Smooth muscle cell (in vitro differentiated cells): ENCODE results near the gene GCK. TPM values are rescaled to one million over a fixed set of nuclear protein-coding genes. Genes with fewer than 3 reads are reported as not detected.

ENCODE experiments used
- DNase-seq: peaks from one replicate; lab custom pipeline; 2025; ENCODE audit not compliant: unreplicated experiment; lab: John Stamatoyannopoulos, UW
- H2AFZ ChIP-seq: fragments of 200-600 bp; sonication (generic); 2 replicates; pipeline ENCODE4 v1.6.0; 2016; ENCODE audit warnings: antibody characterized with exemption, low read depth, mild to moderate bottlenecking
- H3F3A ChIP-seq: fragments of 200-600 bp; sonication (generic); 2 replicates; pipeline ENCODE4 v1.6.0; 2017; ENCODE audit warnings: antibody characterized with exemption, low read depth
- H3K27ac ChIP-seq: fragments of 200-600 bp; sonication (generic); 2 replicates; pipeline ENCODE4 v1.5.1; 2016; ENCODE audit warnings: low read depth, mild to moderate bottlenecking
- H3K27me3 ChIP-seq: fragments of 200-600 bp; sonication (generic); 2 replicates; pipeline ENCODE4 v1.6.1; 2016; ENCODE audit warnings: low read depth, mild to moderate bottlenecking
- H3K36me3 ChIP-seq: fragments of 200-600 bp; sonication (generic); 2 replicates; pipeline ENCODE4 v1.5.1; 2016; ENCODE audit warnings: low read depth
- H3K4me1 ChIP-seq: fragments of 200-600 bp; sonication (generic); 2 replicates; pipeline ENCODE4 v1.5.1; 2016; ENCODE audit warnings: low read depth
- H3K4me2 ChIP-seq: fragments of 200-600 bp; sonication (generic); 2 replicates; pipeline ENCODE4 v1.6.0; 2016; ENCODE audit warnings: mild to moderate bottlenecking
- H3K4me3 ChIP-seq: fragments of 200-600 bp; sonication (generic); 2 replicates; pipeline ENCODE4 v1.5.1; 2016; ENCODE audit warnings: mild to moderate bottlenecking
- H3K79me2 ChIP-seq: fragments of 200-600 bp; sonication (generic); 2 replicates; pipeline ENCODE4 v1.6.0; 2016; ENCODE audit warnings: low read depth, mild to moderate bottlenecking
- H3K9ac ChIP-seq: fragments of 200-600 bp; sonication (generic); 2 replicates; pipeline ENCODE4 v1.6.0; 2016; ENCODE audit warnings: low read depth
- H3K9me3 ChIP-seq: fragments of 200-600 bp; sonication (generic); replicated peaks from 2 replicates; pipeline ENCODE4 v1.5.1; 2016; ENCODE audit warnings: low read depth
- H4K20me1 ChIP-seq: fragments of 200-600 bp; sonication (generic); 2 replicates; pipeline ENCODE4 v1.6.0; 2016; ENCODE audit warnings: low read depth
- WGBS: methylation state at CpG from one replicate; pipeline ENCODE4 v1.1.7; 2016; ENCODE audit warnings: low lambda C conversion rate; 5-methylcytosine and 5-hydroxymethylcytosine counted together
- polyA plus RNA-seq: library from polyadenylated mRNA; unstranded; fragments of >200 nt; fragmentation: Nextera tagmentation; extraction: Ambion mirVana; gene quantifications from 2 replicates; pipeline ENCODE4 v1.2.1, GENCODE V29; 2016
- total RNA-seq: library from RNA; depleted of rRNA; stranded (reverse); fragments of >200 nt; gene quantifications from 2 replicates; pipeline ENCODE4 v1.2.3, GENCODE V29; 2014
- TF ChIP-seq, protein P1 (sequence below): fragments of 200-600 bp; sonication (generic); IDR thresholded peaks from 2 replicates; pipeline ENCODE4 v1.5.1; 2017; ENCODE audit warnings: borderline replicate concordance, mild to moderate bottlenecking, antibody characterized with exemption; ENCODE audit not compliant: insufficient read depth, poor library complexity, severe bottlenecking

Gene GCK
- total and polyA plus RNA-seq, 2 experiments from 2014 or later = 1.6 to 5.5 TPM

DNA sequence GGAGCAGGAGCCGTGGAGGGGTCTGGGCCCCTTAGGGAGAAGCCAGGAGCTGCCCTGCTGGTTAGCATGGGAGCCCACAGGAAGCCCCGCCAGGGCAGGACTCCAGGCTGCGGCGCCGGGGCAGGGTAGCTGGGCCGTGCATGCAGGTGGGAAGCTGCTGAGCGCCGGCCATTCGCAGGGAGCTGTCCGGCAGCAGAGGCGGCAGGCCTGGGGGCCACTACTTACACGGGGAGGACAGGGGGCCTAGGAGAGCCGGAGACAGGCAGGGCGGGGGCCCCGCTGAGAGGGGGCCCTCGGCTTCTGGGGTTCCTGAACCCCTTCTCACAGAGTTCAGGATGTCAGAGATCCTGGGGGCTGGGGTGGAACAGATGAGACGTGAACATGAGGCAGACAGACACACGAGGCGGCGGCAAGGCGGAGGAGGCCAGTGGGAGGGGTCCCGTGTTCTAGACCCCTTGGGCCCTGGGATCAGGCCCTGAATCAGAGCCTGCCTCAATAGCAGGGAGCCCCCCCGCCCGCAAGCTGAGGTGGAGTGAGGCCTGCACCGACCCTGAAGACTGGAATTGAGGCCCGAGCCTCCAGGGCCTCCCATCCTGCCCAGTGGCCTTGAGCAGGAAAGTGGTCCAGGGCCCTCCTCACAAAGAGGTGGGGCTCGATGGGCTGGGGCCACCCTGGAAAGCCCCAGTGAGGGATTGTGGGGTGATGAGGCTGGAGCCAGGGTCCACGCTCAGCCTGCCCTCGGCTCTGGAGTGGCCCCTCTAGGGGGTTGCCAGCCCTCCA, 39.5 kb upstream of the GCK start:
- H3K4me1 ChIP-seq = peaks cover 5% of the 10 kb centered on the region
- no peak overlapping the region for H3K4me3 ChIP-seq
- H3K27ac ChIP-seq = no peak overlapping the region
- no peak overlapping the region for H3K4me2 ChIP-seq
- H3K79me2 ChIP-seq = no peaks in the 10 kb centered on the region
- no peak overlapping the region for H3K9ac ChIP-seq
- 89% methylated on average over 14 of the region's 29 CpGs for WGBS
- H3F3A ChIP-seq = no peaks in the 10 kb centered on the region
- no peaks in the 10 kb centered on the region for H3K27me3 ChIP-seq
- TF ChIP-seq, protein P1, sequence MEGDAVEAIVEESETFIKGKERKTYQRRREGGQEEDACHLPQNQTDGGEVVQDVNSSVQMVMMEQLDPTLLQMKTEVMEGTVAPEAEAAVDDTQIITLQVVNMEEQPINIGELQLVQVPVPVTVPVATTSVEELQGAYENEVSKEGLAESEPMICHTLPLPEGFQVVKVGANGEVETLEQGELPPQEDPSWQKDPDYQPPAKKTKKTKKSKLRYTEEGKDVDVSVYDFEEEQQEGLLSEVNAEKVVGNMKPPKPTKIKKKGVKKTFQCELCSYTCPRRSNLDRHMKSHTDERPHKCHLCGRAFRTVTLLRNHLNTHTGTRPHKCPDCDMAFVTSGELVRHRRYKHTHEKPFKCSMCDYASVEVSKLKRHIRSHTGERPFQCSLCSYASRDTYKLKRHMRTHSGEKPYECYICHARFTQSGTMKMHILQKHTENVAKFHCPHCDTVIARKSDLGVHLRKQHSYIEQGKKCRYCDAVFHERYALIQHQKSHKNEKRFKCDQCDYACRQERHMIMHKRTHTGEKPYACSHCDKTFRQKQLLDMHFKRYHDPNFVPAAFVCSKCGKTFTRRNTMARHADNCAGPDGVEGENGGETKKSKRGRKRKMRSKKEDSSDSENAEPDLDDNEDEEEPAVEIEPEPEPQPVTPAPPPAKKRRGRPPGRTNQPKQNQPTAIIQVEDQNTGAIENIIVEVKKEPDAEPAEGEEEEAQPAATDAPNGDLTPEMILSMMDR = no peak
- H3K36me3 ChIP-seq = no peaks in the 10 kb centered on the region
- no peak overlapping the region for H2AFZ ChIP-seq
- no peaks in the 10 kb centered on the region for H3K9me3 ChIP-seq
- no peak for DNase-seq
- no peaks in the 10 kb centered on the region for H4K20me1 ChIP-seq

DNA sequence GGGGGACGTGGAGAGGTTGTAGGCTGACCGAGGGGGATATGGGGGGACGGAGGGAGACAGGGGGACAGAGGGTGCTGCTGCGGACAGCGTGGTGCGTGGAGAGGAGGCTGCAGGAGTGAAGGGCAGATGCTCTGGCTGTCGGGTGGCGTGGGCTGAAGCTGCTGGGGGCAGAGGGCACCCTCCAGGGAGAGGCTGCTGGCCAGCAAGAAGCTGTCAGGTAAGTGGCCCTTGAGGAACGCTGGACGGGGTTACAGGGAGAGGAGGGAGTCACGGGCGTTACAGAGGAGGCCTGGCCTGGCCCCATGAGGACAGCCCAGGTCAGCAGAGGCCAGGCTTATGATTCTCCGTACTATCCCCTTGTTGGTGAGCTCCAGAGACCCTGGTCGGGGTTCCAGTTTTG, 38.7 kb upstream of the GCK start:
- no peak overlapping the region for H3K4me2 ChIP-seq
- no peak overlapping the region for H2AFZ ChIP-seq
- no peaks in the 10 kb centered on the region for H4K20me1 ChIP-seq
- DNase-seq = no peak
- H3K4me3 ChIP-seq = no peak overlapping the region
- H3K9ac ChIP-seq = no peak overlapping the region
- H3K4me1 ChIP-seq = peaks cover 5% of the 10 kb centered on the region
- H3K36me3 ChIP-seq = no peaks in the 10 kb centered on the region
- no peaks in the 10 kb centered on the region for H3K79me2 ChIP-seq
- TF ChIP-seq, protein P1 = no peak
- H3K9me3 ChIP-seq = no peaks in the 10 kb centered on the region
- 72% methylated on average over 7 of the region's 14 CpGs for WGBS
- no peaks in the 10 kb centered on the region for H3K27me3 ChIP-seq
- H3F3A ChIP-seq = no peaks in the 10 kb centered on the region
- H3K27ac ChIP-seq = no peak overlapping the region

DNA sequence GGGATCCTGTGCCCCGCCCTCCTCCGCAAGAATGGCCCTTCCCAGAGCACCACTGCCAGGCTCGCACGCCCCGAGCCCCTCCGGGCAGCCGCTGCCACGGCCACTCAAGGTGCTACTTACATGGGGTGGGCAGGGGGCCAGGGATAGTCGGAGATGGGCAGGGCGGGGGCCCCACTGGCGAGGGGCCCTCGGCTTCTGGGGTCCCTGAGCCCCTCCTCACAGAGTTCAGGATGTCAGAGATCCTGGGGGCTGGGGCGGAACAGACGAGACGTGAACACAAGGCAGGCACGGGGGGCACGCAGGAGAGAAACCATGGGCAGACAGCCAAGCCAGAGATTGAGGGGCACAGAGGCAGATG, 37.1 kb upstream of the GCK start:
- no peaks in the 10 kb centered on the region for H3K9me3 ChIP-seq
- H3K4me2 ChIP-seq = no peak overlapping the region
- WGBS = 93% methylated on average over 14 of the region's 17 CpGs
- no peaks in the 10 kb centered on the region for H4K20me1 ChIP-seq
- no peaks in the 10 kb centered on the region for H3K36me3 ChIP-seq
- TF ChIP-seq, protein P1 = no peak
- H3K4me3 ChIP-seq = no peak overlapping the region
- peaks cover 5% of the 10 kb centered on the region for H3K4me1 ChIP-seq
- H2AFZ ChIP-seq = no peak overlapping the region
- no peaks in the 10 kb centered on the region for H3K27me3 ChIP-seq
- no peak overlapping the region for H3K9ac ChIP-seq
- DNase-seq = no peak
- H3F3A ChIP-seq = no peaks in the 10 kb centered on the region
- H3K79me2 ChIP-seq = no peaks in the 10 kb centered on the region
- no peak overlapping the region for H3K27ac ChIP-seq
